Caco-2 (cell line): ENCODE data around the gene MFAP3L. TPM values are rescaled to one million over a fixed set of nuclear protein-coding genes. Genes with fewer than 3 reads are reported as not detected.

Source experiments
- BruUV-seq: library from RNA; stranded (reverse); fragments of 400-500 nt; replicated peaks from 2 replicates; lab custom pipeline; 2021; lab: Mats Ljungman, UMichigan
- CTCF ChIA-PET: fragments of 300-600 bp; sonication (Branson Sonifier 250); formaldehyde crosslinking; loops from one replicate; lab custom pipeline; 2022; ENCODE audit warnings: antibody characterized with exemption; lab: Charles Lee
- POLR2A ChIA-PET: fragments of 300-600 bp; sonication (Branson Sonifier 250); formaldehyde crosslinking; loops from one replicate; lab custom pipeline; 2022; ENCODE audit warnings: antibody characterized with exemption; lab: Charles Lee
- DNase-seq, 2 experiments: peaks; one replicate each; pipeline versions ENCODE4 v3.0.0 to v3.0.0-alpha.2; 2020 to 2022
- H3K27me3 ChIP-seq: replicated peaks from 2 replicates; pipeline ENCODE4 v1.6.0; 2011; ENCODE audit warnings: low read length; ENCODE audit not compliant: control insufficient read depth, insufficient read depth
- H3K36me3 ChIP-seq: 2 replicates; pipeline ENCODE4 v1.5.1; 2011; ENCODE audit warnings: low read length; ENCODE audit not compliant: control insufficient read depth, insufficient read depth
- H3K4me1 ChIP-seq: fragments of 250-450 bp; sonication (Bioruptor Pico); 2 replicates; pipeline ENCODE4 v1.5.1; 2020; ENCODE audit warnings: mild to moderate bottlenecking
- H3K4me3 ChIP-seq: 2 replicates; pipeline ENCODE4 v1.5.1; 2011; ENCODE audit warnings: low read depth, mild to moderate bottlenecking, control low read depth, low read length
- H3K9me3 ChIP-seq: fragments of 250-450 bp; sonication (Bioruptor Pico); 2 replicates; pipeline ENCODE4 v1.5.1; 2020; ENCODE audit warnings: mild to moderate bottlenecking, moderate library complexity
- H3K27ac Mint-ChIP-seq: one replicate; pipeline ENCODE4 v1.8.0; 2022; ENCODE audit warnings: mixed read lengths; ENCODE audit not compliant: unreplicated experiment
- H3K27me3 Mint-ChIP-seq: one replicate; pipeline ENCODE4 v1.8.0; 2022; ENCODE audit warnings: mixed read lengths; ENCODE audit not compliant: insufficient read depth, unreplicated experiment
- H3K36me3 Mint-ChIP-seq: one replicate; pipeline ENCODE4 v1.8.0; 2022; ENCODE audit warnings: mild to moderate bottlenecking, mixed read lengths; ENCODE audit not compliant: insufficient read depth, unreplicated experiment
- H3K4me1 Mint-ChIP-seq: one replicate; pipeline ENCODE4 v1.8.0; 2022; ENCODE audit warnings: low read depth, mixed read lengths; ENCODE audit not compliant: unreplicated experiment
- H3K4me3 Mint-ChIP-seq: one replicate; pipeline ENCODE4 v1.8.0; 2022; ENCODE audit warnings: mild to moderate bottlenecking, moderate library complexity, mixed read lengths; ENCODE audit not compliant: unreplicated experiment
- H3K9me3 Mint-ChIP-seq: one replicate; pipeline ENCODE4 v1.8.0; 2022; ENCODE audit warnings: mixed read lengths; ENCODE audit not compliant: unreplicated experiment
- intact Hi-C: fragments of 100-400 bp; cut with micrococcal nuclease; formaldehyde crosslinking; loops from one replicate; pipeline ENCODE4 v1.10.0; 2022; ENCODE audit not compliant: unreplicated experiment
- total RNA-seq: library from RNA; stranded (reverse); gene quantifications from 2 replicates; pipeline ENCODE4 v1.2.3, GENCODE V29; 2022
- TF ChIP-seq, protein P1 (sequence below), 2 experiments: fragments of 200-600 bp in 1 of 2; IDR thresholded peaks; 1 replicate in 1 of 2; 2 replicates in 1 of 2; pipeline versions ENCODE4 v1.5.1 to v1.8.0; 2011 to 2022; ENCODE audit warnings: antibody characterized with exemption in 1 of 2, control low read depth in 1 of 2, inconsistent platforms in 1 of 2, low read depth in 1 of 2, low read length in 1 of 2, mild to moderate bottlenecking in 1 of 2, moderate library complexity in 1 of 2; ENCODE audit not compliant: insufficient read depth in 1 of 2, severe bottlenecking in 1 of 2, unreplicated experiment in 1 of 2

Gene MFAP3L
- total RNA-seq, 1 experiment from 2014 or later: 2.5 TPM

- intact Hi-C loops: loop anchor here (5.0 kb wide), 1 partner anchor 36 kb away; no protein-coding TSS in a partner anchor
- ChIA-PET CTCF (no interaction called here), POLR2A (no interaction called here)
- Mint-ChIP-seq H3K9me3 (peaks cover 10% of the 10 kb centered on the region), H3K27me3 (no peaks in the 10 kb centered on the region), H3K36me3 (no peaks in the 10 kb centered on the region), H3K4me3 (no peak overlapping the region), H3K27ac (no peak overlapping the region), H3K4me1 (peaks cover 18% of the 10 kb centered on the region)
- Histone ChIP-seq H3K36me3 (no peaks in the 10 kb centered on the region), H3K4me1 (peaks cover 20% of the 10 kb centered on the region), H3K9me3 (no peaks in the 10 kb centered on the region), H3K27me3 (no peaks in the 10 kb centered on the region), H3K4me3 (no peak overlapping the region)
- BruUV-seq: no TSS peak
- DNase-seq: no peak
- TF ChIP-seq, protein P1, sequence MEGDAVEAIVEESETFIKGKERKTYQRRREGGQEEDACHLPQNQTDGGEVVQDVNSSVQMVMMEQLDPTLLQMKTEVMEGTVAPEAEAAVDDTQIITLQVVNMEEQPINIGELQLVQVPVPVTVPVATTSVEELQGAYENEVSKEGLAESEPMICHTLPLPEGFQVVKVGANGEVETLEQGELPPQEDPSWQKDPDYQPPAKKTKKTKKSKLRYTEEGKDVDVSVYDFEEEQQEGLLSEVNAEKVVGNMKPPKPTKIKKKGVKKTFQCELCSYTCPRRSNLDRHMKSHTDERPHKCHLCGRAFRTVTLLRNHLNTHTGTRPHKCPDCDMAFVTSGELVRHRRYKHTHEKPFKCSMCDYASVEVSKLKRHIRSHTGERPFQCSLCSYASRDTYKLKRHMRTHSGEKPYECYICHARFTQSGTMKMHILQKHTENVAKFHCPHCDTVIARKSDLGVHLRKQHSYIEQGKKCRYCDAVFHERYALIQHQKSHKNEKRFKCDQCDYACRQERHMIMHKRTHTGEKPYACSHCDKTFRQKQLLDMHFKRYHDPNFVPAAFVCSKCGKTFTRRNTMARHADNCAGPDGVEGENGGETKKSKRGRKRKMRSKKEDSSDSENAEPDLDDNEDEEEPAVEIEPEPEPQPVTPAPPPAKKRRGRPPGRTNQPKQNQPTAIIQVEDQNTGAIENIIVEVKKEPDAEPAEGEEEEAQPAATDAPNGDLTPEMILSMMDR (IDR thresholded peaks at IDR 0.05; ENCODE audit: insufficient read depth in 1 of 2, low read depth in 1 of 2, low read length in 1 of 2, severe bottlenecking in 1 of 2, unreplicated experiment in 1 of 2): no peak
Measured at GRCh38 chr4:169941141-169941540, 85.1 kb downstream of the MFAP3L start.

DNA sequence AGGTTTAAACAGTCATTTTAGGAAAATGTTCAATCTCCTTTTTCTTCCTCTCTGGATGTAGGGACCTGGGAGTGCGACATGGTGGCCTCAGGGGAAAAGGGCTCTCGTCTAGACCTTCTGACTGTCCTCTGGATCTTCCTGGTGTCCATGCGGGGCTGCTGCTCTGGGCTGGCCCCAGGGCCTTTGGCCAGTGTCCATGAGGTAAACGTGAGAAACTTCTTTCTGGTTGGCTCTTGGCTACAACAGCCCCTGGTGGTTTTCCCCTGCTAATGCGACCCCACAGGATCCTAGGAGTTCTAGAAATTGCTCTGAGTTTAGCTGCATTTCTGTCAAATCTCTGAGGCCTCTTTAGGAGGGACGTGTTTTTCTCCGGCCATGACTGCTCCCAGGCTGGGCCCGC, 85.7 kb downstream of the MFAP3L start:
- H3K36me3 ChIP-seq: no peaks in the 10 kb centered on the region
- H3K9me3 Mint-ChIP-seq: peaks cover 10% of the 10 kb centered on the region
- ChIA-PET CTCF (no interaction called here), POLR2A (no interaction called here)
- no peaks in the 10 kb centered on the region for H3K9me3 ChIP-seq
- no peaks in the 10 kb centered on the region for H3K27me3 ChIP-seq
- H3K4me1 ChIP-seq: peaks cover 20% of the 10 kb centered on the region
- H3K36me3 Mint-ChIP-seq: no peaks in the 10 kb centered on the region
- H3K27me3 Mint-ChIP-seq: no peaks in the 10 kb centered on the region
- no peak overlapping the region for H3K4me3 Mint-ChIP-seq
- intact Hi-C loops: loop anchor here (5.0 kb wide), 1 partner anchor 37 kb away; no protein-coding TSS in a partner anchor
- no peak overlapping the region for H3K27ac Mint-ChIP-seq
- BruUV-seq: no TSS peak
- peak in 1 of 2 experiments; percentile 11 for DNase-seq
- H3K4me1 Mint-ChIP-seq: peaks cover 18% of the 10 kb centered on the region
- no peak overlapping the region for H3K4me3 ChIP-seq
- TF ChIP-seq, protein P1 (IDR thresholded peaks at IDR 0.05; ENCODE audit: insufficient read depth in 1 of 2, low read depth in 1 of 2, low read length in 1 of 2, severe bottlenecking in 1 of 2, unreplicated experiment in 1 of 2): no peak

Other genes starting within 250 kb of the MFAP3L start
- gene AADAT, start 63.6 kb upstream of the MFAP3L start, total RNA-seq: 8.4 and 10.5 TPM in 2 replicates